Superior temporal gyrus (tissue), 1 donor: ENCODE results near the gene G6PC2.
"Not testable (repeated sequence)": the region's sequence is repeated elsewhere in the genome, so short reads cannot be mapped to it uniquely, and the experiment has no call there.

Experiments used
- DNase-seq: peaks from one replicate; pipeline ENCODE4 v3.0.0-alpha.2; 2016; ENCODE audit errors: extremely low spot score

G6PC2 gene

DNA sequence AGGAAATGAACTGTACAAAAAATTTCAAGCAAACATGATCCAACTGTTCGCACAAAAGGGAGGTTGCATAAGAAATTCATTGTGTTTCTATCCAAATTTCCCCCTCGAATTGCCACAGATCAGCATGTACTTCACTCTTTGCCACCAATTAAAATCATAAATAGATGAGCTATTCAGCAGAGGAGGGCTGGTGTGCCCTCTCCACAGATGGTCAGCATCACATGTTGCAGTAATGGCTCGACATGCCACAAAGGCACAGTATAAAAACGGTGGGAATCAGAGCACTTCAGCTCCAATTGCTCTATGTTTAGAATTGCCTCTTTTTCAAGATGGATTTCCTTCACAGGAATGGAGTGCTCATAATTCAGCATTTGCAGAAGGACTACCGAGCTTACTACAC lies at the start of gene G6PC2:
G6PC2 (plus strand) TSS at position 289 of the 400 bp plus-strand sequence; CDS start at position 330, 41 bp downstream.
- DNase-seq: no peak

GRCh38 chr2:168851674-168852320 lies 49.3 kb upstream of the G6PC2 start:
- no peak for DNase-seq

DNA sequence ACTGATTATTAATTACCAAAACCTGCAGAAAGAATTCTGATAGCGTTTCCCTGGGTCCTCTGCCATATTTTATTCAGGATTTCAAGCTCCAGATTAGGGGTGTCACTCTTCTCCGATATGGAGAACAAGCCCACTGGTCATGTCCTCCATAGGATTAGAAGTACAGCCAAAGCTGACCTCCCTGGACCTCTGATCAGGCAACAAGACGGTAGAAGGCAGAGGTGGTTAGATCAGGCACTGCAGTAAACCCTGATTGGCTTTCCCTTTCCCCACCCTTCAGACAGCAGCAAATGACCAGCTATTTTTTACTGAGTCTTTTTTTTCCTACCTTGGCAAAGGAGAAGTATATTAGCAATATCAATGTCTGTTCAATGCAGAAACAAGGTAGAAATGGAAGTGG lies 48.6 kb upstream of the G6PC2 start:
- no peak for DNase-seq

DNA sequence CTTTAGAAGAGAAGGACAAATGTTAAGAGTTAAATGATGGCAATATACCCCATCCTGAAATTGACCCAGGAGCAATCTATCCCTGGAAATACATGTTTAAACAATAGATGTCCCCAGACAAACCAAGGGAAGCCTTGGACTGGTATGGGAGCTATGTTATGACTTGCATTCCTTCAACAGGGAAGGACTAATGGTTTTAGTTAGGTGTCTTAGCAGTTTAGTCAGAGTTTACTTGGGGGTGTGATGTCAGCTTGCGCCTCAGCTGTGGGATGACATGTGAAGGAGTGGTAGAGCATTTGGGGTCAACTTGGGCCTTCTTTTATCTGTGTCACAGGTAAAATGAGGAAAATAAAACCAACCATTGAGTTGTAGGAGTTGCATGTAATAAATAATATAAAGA lies 47.6 kb upstream of the G6PC2 start:
- no peak for DNase-seq

GRCh38 chr2:168854651-168855050 lies 46.4 kb upstream of the G6PC2 start:
- no peak for DNase-seq

- DNase-seq: no peak
These were observed 45.5 kb upstream of the G6PC2 start for GRCh38 chr2:168855601-168856000.

- no peak for DNase-seq
These were observed 42.9 kb upstream of the G6PC2 start for GRCh38 chr2:168858146-168858545.

DNA sequence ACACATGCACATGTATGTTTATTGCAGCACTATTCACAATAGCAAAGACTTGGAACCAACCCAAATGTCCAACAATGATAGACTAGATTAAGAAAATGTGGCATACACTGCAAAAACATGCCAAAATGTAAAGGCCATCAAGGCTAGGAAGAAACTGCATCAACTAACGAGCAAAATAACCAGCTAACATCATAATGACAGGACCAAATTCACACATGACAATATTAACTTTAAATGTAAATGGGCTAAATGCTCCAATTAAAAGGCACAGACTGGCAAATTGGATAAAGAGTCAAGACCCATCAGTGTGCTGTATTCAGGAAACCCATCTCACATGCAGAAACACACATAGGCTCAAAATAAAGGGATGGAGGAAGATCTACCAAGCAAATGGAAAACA lies 33.9 kb upstream of the G6PC2 start:
- DNase-seq: not testable (repeated sequence)

DNA sequence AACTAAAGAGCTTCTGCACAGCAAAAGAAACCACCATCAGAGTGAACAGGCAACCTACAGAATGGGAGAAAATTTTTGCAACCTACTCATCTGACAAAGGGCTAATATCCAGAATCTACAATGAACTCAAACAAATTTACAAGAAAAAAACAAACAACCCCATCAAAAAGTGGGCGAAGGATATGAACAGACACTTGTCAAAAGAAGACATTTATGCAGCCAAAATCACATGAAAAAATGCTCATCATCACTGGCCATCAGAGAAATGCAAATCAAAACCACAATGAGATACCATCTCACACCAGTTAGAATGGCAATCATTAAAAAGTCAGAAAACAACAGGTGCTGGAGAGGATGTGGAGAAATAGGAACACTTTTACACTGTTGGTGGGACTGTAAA lies 30.7 kb upstream of the G6PC2 start:
- not testable (repeated sequence) for DNase-seq

DNA sequence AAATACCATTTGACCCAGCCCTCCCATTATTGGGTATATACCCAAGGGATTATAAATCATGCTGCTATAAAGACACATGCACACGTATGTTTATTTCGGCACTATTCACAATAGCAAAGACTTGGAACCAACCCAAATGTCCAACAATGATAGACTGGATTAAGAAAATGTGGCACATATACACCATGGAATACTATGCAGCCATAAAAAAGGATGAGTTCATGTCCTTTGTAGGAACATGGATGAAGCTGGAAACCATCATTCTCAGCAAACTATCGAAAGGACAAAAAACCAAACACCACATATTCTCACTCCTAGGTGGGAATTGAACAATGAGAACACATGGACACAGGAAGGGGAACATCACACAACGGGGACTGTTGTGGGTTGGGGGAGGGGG lies 30.3 kb upstream of the G6PC2 start:
- DNase-seq: not testable (repeated sequence)

DNA sequence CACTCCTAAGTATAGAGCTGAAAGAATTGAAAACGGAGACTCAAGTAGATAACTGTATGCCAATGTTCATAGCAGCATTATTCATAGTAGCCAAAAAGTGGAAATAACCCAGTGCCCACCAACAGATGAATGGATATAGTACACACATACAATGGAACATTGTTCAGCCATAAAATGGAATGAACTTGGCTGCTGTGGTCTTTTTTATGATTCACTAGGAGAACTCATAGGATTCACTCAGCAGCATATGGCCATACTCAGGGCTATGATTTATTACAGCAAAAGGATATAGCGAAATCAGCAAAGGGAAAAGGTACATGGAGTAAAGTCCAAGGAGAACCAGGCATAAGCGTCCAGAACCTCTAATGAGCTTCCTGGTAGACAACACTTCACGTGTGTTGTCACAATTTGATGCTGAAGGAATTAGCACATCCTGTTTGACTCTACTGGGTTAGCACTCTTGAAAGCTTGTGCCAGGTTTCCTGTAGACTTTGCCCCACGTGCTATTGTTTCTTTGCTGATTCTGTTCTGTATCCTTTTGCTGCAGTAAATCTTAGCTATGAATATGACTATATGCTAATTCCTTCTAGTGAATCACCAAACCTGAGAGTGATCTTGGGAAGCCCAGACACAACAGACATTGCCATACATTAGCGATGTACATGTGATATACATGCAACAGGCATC lies 26.6 kb upstream of the G6PC2 start:
- DNase-seq: no peak

DNA sequence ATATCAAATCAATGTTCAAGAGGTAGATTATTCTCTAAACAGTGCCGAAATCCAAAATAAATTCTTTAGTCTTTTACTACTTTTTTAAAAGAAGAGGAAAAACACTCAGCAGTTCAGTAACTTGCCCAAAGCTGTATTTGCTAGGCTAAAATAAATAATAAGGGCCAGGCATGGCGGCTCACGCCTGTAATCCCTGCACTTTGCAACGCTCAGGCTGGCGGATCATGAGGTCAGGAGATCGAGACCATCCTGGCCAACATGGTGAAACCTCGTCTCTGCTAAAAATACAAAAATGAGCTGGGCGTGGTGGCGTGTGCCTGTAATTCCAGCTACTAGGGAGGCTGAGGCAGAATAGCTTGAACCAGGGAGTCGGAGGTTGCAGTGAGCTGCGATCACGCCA lies 18.9 kb upstream of the G6PC2 start:
- DNase-seq: not testable (repeated sequence)

GRCh38 chr2:168884975-168885374 lies 16.1 kb upstream of the G6PC2 start:
- no peak for DNase-seq

DNA sequence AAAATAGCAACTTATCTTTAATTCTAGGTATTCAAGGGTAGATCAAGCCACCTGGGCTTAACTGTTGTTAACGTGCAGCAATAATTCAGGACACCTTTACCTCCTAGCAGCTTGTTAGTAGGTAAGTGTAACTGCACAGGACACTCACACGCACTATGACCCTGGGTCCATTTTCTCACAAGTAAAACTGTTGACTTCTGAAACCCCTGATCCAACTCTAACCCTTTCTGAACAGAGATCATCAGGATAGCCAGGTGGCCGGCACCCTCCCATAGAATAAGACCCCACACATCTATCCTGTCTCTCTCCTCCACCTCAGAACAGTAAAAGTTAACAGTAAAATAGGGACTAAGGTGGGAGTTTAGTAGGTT lies 11.5 kb upstream of the G6PC2 start:
- no peak for DNase-seq

DNA sequence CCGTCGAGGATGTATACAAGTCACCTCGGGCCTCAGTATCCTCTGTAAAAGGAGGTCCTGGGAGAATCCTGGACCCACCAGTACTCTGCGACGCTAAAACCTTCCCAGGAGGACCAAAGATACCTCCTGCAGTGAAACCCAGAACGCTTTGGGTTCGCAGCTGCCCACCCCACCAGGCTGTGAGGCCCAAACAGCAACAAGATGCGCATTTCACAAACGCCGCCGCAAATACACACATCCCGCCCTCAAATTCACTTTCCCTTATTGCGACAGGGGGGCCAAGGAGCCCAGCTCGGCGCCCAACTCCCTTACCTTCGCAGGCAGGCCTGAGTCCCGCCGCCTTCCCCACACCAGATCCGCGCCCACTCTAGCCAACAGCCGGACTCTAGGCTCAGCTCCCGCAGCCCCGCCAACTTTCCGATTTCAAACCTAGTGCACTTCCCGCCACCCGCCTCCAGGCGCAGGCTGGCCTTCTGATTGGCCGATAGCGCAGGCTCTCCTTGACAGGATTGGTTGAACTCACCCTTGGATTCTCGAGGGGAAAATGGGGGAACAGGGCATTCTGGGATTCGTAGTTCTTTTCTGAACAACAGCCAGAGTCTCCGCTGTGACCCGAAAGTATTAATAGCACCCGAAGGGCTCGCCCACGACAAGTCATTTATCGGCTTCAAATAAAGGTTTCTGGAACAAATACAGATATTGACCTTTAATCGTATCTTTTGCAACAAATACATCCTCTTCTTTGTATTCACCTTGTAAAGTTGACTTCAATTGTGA lies 10.9 kb upstream of the G6PC2 start, which contains the start of gene SPC25:
SPC25 (minus strand) TSS at position 425 of the 777 bp plus-strand sequence. CDS start 911 bp downstream, outside the sequence.
- peak; percentile 95 for DNase-seq

- no peak for DNase-seq
These were observed 8.8 kb upstream of the G6PC2 start for GRCh38 chr2:168892327-168892726.

DNA sequence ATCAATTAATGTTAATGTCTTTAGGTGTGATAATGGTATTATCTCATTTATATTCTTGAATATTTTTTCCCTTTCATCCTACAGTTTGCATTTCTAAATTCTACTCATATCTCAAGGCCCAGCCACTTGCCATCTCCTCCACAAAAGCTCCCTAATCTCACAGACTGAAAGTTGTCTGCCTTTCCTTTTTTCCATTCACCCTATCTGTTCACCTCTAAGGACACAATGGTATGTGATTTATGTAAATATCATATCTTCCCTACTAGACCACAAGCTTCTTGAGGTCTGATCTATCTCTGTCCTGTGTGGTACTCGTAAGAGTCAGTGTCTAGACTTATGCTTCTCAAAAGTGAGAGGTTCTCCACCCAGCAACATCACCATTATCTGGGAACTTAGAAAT lies 7.0 kb upstream of the G6PC2 start:
- DNase-seq: no peak

GRCh38 chr2:168894720-168895119 lies 6.4 kb upstream of the G6PC2 start:
- DNase-seq: no peak

DNA sequence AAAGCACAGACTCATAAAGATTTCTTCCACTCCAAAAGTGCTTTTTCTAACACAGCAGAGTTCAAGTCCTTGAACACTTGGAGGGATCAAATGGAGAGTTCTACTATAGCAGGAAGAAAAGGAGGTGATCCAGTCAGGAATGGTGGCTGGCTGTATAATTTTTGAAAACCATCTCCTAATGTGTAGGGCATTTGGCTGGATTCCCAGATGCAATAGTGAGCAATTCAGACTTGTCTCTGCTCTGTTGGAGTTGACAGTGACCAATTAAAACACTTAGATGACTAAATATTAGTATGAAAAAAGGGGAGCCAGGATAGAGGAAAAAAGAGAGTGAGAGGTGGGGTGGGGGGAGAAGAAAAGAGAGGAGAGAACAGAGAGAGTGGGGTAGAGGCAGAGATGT lies 5.3 kb upstream of the G6PC2 start:
- no peak for DNase-seq

DNA sequence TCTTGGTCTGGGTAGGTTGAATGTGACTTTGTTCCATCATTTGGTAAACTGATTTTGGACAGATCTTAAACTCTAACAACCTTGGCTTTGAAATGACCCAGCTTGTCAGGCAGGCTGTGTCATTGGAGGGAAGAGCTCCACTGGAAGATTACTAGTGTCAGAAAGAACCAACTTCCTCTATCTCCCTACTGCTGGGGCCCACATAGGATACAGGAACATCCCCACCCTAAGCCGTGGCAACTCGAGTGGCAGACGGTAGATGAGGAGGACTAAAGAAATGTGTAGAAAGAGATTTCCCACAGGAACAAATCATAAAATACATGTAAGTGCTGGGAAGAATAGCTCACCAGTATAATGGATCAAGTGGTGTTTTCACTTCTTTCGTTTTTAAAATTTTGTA lies 4.3 kb upstream of the G6PC2 start:
- no peak for DNase-seq

DNA sequence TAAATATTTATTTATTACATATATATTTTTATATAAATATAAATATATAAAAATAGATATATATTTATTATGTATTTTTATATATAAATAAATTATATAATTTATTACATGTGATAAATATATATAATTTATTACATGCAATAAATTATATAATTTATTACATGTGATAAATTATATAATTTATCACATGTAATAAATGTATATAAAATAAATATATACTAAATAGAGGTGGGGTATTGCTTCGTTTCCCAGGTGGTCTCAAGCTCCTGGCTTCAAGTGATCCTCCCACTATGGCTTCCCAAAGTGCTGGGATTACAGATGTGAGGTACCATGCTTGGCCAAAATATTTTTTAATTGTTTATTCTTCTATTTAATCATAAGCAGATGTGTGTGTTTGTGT lies 3.6 kb upstream of the G6PC2 start:
- DNase-seq: no peak

DNA sequence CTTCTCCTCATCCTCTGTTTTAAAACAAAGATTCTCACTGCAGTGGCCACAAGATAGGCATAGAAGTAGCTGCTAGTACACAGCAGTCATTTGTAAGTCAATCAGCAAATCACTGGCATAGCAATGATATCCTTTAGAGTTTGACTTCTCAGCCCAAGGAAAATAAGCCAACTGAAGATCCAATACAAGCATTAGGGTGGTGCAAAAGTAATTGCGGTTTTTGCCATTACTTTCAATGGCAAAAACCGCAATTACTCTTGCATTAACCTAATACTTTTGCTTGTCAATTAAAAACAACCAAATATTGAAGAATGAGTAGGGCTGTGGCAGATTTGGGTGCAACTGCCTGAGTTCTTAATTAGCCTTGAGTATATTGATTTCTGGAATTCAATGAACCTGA lies 2.8 kb downstream of the G6PC2 start:
- no peak for DNase-seq

GRCh38 chr2:168904358-168904757 lies 3.3 kb downstream of the G6PC2 start:
- DNase-seq: no peak
